ENCODE data around the gene MBD6. TPM values are rescaled to one million over a fixed set of nuclear protein-coding genes. Genes with fewer than 3 reads are reported as not detected.

MBD6 gene
- total RNA-seq, 1 experiment from 2014 or later, result 1.5 TPM

GRCh38 chr12:57576613-57577160 lies 54.1 kb downstream of the MBD6 start:
- DNase-seq (ENCODE audit: low spot score), result no peak

GRCh38 chr12:57577981-57578758 lies 55.5 kb downstream of the MBD6 start:
- no peak for DNase-seq (ENCODE audit: low spot score)

DNA sequence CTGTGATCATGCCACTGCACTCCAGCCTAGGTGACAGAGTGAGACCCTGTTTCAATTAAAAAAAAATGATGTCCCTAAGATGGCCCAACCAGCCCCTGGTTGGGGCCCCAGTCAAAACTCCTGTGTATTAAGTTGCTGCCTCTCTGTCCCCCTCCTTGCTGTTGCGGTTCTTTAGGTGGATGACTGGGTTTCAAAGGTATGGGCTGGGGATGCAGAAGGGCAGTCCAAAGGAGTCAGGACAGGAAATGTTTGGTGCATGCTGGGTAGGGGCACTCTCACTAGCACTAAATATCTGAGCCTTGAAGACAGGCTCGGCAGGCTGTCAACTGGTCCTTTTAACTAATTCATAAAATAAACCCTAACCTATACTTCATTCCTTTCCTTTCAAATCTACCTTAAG lies 56.4 kb downstream of the MBD6 start:
- DNase-seq (ENCODE audit: low spot score), result no peak

Other genes with a start within 250 kb of the MBD6 start
- gene R3HDM2, start 91.8 kb upstream of the MBD6 start, total RNA-seq (2014; rRNA removed; shearing (Covaris generic)), result 9.5 and 12.3 TPM in 2 replicates
- gene INHBC, start 88.0 kb upstream of the MBD6 start, total RNA-seq (2014; rRNA removed; shearing (Covaris generic)), result not detected in 2 replicates
- gene INHBE, start 67.5 kb upstream of the MBD6 start, total RNA-seq (2014; rRNA removed; shearing (Covaris generic)), result 16.1 and 24.8 TPM in 2 replicates
- 5.7 and 6.3 TPM in 2 replicates for gene GLI1, start 63.0 kb upstream of the MBD6 start, total RNA-seq (2014; rRNA removed; shearing (Covaris generic))
- gene ARHGAP9, start 43.0 kb upstream of the MBD6 start, total RNA-seq (2014; rRNA removed; shearing (Covaris generic)), result not detected in 2 replicates
- gene MARS1, start 34.8 kb upstream of the MBD6 start, total RNA-seq (2014; rRNA removed; shearing (Covaris generic)), result 118 and 121 TPM in 2 replicates
- gene DDIT3, start 2.3 kb upstream of the MBD6 start, total RNA-seq (2014; rRNA removed; shearing (Covaris generic)), result 43.2 and 50.1 TPM in 2 replicates
- 76.6 and 109 TPM in 2 replicates for gene DCTN2, start 24.4 kb downstream of the MBD6 start, total RNA-seq (2014; rRNA removed; shearing (Covaris generic))
- 0.27 TPM in 1 of 2 replicates, not detected in the other for gene KIF5A, start 27.2 kb downstream of the MBD6 start, total RNA-seq (2014; rRNA removed; shearing (Covaris generic))
- gene PIP4K2C, start 68.4 kb downstream of the MBD6 start, total RNA-seq (2014; rRNA removed; shearing (Covaris generic)), result 24.4 and 27.2 TPM in 2 replicates
- 7.3 and 10.7 TPM in 2 replicates for gene DTX3, start 82.0 kb downstream of the MBD6 start, total RNA-seq (2014; rRNA removed; shearing (Covaris generic))
- 8.5 and 11.7 TPM in 2 replicates for gene ARHGEF25, start 88.6 kb downstream of the MBD6 start, total RNA-seq (2014; rRNA removed; shearing (Covaris generic))
- 64.3 and 77.3 TPM in 2 replicates for gene B4GALNT1, start 110.4 kb downstream of the MBD6 start, total RNA-seq (2014; rRNA removed; shearing (Covaris generic))
- gene OS9, start 171.3 kb downstream of the MBD6 start, total RNA-seq (2014; rRNA removed; shearing (Covaris generic)), result 221 and 235 TPM in 2 replicates
- 0.99 and 2.4 TPM in 2 replicates for gene AGAP2, start 215.9 kb downstream of the MBD6 start, total RNA-seq (2014; rRNA removed; shearing (Covaris generic))
- 64.1 and 76.5 TPM in 2 replicates for gene TSPAN31, start 222.2 kb downstream of the MBD6 start, total RNA-seq (2014; rRNA removed; shearing (Covaris generic))
- 298 and 323 TPM in 2 replicates for gene CDK4, start 229.5 kb downstream of the MBD6 start, total RNA-seq (2014; rRNA removed; shearing (Covaris generic))
- 5.5 and 7.3 TPM in 2 replicates for gene MARCHF9, start 232.3 kb downstream of the MBD6 start, total RNA-seq (2014; rRNA removed; shearing (Covaris generic))
- 0.48 TPM in 1 of 2 replicates, not detected in the other for gene CYP27B1, start 244.3 kb downstream of the MBD6 start, total RNA-seq (2014; rRNA removed; shearing (Covaris generic))
- gene METTL1, start 249.3 kb downstream of the MBD6 start, total RNA-seq (2014; rRNA removed; shearing (Covaris generic)), result 2.5 and 8.1 TPM in 2 replicates
- gene EEF1AKMT3, start 249.8 kb downstream of the MBD6 start, total RNA-seq (2014; rRNA removed; shearing (Covaris generic)), result 4.1 and 7.9 TPM in 2 replicates

All from H4 (cell line).